HG02938 (cell line): ENCODE results near the gene PRKCB.

Experiments used
- ATAC-seq: cut with Tn5 transposase; IDR thresholded peaks from one replicate; pipeline ENCODE4 v1.9.1; 2021; ENCODE audit warnings: mild to moderate bottlenecking, moderate library complexity; ENCODE audit not compliant: unreplicated experiment

PRKCB gene

DNA sequence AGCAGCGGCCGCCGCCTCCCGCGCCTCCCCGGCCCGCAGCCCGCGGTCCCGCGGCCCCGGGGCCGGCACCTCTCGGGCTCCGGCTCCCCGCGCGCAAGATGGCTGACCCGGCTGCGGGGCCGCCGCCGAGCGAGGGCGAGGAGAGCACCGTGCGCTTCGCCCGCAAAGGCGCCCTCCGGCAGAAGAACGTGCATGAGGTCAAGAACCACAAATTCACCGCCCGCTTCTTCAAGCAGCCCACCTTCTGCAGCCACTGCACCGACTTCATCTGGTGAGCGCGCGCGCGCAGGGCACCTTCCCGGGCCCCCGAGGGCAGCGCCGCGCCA, 258 bp downstream of the PRKCB start:
- ATAC-seq, result peak; percentile 14

DNA sequence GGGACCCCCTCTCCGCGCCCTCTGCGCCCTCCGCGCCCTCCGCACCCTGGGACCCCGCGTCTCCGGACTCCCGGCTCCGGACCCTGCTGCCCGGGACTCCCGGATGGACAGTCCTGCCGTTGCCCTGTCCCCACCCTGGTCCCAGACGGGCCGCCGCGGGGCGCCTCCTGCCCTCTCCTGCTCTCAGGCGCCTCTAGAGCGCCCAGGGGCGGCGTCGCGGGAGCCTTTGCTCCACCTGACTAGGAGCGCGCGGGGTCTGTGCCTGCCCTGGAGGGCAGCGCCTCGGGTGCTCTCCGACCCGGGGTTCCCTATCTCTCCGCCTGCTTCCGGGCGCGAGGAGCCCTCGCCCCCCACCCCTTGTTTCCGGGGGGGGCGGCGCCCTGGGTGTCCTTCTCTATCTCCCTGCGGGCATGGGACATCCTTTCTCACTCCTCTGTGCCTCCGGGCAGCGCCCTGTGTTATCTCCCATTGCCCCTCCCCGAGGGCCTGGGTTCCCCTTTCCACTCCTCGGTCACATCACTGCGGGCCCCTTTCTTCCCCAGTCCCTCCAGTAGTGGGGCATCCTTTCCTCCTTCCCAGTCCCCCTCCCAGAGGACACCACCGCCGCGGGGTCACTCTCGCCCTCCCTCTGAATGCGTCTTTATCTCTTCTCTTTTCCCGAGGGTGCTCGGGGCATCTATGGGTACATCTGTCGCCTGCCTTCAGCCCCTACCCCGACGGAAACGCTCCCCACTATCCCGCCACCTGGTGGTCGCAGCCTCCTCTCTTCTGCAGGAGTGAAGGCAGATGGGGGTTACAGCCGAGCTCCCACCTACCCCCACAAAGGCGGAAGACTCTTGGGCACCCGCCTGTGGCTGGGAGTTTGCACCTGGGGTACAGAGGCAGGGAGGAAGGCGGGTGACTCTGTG, 875 bp downstream of the PRKCB start:
- peak; percentile 17 for ATAC-seq

DNA sequence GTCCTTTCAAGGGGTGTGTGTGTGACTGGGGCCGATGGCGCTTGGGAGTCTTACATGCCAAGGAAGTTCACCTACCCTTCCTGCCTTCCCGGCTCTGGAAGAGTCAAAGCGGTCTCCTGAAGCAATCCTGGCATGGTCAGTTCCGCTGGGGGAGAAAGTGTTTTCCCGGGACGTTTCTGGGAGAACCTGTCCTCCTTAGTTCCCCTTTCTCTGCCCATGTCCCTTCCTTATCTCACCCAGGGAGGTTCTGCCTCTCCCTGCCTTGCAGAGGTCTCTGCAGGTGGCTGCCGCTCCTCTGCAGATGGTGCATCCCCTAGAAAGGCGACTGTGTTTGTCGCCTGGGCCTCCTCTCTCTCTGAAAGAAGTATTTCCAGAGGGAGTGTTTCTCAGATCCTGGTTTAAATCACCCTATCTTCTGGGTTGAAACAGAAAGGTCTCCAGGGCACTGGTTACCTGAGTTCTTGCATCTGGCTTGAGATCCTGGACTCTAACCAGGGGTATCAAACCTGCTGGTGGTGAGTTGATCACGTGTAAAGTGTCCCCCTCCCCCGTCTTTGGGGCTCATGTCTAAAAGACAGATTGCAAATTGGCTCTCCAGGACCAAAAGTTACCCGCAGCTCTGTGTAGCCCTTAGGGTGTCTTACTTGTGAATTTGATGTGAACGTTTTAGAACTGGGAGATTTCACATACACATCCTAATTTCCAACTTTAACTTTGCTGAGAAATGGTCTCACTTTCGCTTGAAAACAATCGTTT, 1.9 kb downstream of the PRKCB start:
- no peak for ATAC-seq

DNA sequence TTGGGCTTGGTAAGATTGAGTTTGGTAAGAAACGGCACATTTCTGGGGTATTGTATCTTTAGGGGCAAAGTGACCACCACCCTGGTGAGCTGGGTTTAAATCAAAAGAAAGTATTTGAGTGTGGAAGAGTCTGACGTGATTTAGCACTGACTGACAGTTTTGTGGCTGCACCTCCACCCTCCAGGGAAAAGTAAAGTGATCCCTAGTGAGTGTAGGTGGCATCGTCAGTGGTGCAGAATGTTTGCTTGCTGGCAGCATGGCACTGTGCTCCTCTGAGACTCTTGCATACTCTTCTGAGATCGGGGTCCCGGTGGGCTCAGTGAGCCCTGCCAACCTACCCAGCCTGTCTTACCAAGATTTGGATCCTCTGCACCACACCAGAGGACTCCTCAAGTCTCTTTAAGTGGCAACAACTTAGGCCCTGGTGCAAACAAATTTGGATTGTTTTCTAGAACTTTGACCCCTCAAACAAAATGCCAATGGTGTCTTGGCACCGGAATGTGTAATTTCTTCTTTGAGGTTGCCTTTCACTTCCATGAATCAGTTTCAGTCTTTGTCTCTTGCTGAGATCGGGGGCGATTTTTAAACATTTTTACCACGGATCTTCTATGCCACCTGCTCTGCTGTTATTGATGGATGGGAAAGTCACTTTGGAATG, 2.8 kb downstream of the PRKCB start:
- ATAC-seq, result no peak

DNA sequence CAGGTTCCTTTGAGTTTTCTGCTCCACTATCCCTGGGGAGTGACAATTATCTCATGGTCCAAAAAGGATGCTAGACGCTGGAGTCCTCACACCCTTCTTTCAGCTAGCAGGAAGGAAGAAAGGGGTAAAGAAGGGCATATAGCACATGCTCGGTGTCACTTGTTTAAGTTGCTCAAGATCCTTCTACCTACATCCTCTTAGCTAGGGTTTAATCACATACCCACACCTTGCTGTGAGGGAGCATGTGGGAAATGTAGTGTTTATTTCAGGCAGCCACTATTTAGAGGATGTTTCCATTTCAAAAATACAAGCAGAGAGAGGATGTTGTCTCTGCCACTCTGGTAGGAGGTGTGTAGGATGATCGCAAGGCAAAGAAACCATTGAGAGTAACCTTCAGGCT, 4.5 kb downstream of the PRKCB start:
- no peak for ATAC-seq

DNA sequence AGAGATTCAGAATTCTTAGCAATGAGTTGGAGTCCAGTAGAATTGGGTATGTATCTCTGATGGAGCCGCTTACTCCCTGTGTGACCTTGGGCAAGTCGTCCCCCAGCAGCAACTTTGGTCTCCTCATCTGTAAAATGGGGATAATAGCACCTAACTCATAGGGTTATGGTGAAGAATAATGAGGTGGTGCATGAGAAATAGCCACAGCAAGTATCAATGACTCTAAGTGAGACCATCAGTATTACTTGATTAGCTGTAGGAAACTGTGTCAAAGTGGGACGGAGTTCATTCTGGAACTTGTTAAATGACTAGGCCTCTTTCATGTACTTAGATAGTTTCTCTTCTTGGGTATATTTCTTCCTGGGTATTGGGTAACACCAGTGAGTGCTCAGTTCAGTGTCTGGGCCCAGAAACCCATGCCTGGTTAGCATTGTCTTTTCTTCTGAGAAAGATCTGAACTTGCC, 6.4 kb downstream of the PRKCB start:
- peak; percentile 76 for ATAC-seq

DNA sequence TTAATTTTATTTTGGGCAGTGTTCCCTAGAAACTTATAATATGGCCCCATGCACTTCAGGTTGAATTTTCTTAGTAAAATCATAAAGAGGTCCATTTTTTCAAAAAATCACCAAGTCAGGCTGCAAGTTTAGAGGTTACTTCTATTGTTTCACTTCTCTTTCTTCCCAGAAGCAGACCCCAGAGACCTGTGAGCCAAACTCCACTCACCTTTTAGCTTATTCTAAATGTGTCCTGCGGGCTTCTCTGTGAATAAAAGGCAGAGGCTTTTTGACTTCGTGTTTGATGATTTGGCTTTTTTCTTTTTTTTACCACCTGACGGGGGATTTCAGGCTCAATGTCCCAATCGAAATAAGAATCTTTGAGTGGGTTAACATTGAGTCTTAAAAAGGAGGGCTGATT, 7.4 kb downstream of the PRKCB start:
- no peak for ATAC-seq

DNA sequence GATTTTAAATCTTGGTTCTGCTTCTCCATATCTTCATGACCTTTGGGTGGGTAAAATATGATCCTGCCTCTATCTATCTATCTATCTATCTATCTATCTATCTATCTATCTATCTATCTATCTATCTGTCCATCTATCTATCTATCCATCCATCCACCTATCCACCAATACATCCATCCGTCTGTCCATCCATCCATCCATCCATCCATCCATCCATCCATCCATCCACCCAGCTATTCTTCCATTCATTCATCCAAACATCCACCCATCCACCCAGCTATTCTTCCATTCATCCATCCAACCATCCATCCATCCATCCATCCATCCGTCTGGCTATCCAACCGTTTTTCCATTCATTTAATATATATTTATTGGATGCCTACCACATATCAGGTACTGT, 11.5 kb downstream of the PRKCB start:
- ATAC-seq, result no peak

DNA sequence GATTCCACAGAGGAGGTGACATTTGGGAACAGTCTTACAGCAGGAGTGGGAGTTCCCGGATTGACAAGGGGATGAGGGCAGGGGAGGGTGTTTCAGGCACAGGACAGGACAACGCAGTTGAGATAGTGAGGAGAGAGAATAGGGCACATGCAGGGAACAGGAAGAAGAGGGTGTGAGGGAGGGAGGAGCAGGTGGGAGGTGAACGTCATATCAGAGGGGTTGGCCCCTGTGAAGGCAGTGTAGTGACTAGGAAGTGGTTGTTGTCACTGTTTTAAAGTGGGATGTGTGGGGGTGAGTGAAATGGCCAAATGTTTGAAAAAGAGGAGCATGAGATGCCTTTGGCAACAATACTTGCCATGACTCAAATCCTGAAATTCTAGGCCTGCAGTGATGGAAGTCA, 12.2 kb downstream of the PRKCB start:
- ATAC-seq, result no peak

DNA sequence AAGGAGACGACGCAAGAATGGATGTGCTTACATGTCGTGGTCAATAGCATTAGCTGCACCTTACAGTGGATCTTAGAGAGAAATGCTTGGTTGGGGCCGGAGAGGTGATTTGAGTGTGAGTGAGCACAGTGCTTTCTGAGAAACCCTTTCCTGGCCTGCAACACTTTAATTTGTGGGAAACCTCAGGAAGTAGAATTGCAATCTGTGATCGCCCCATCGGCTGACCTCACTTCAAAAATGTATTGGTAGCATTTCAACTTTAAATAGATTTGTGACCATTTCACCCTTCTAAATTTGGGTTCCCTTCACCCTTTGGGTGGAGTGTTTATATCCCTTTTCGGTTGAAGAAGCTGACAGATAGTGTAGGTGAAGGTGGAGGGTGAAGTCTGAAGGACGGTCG, 13.2 kb downstream of the PRKCB start:
- no peak for ATAC-seq

DNA sequence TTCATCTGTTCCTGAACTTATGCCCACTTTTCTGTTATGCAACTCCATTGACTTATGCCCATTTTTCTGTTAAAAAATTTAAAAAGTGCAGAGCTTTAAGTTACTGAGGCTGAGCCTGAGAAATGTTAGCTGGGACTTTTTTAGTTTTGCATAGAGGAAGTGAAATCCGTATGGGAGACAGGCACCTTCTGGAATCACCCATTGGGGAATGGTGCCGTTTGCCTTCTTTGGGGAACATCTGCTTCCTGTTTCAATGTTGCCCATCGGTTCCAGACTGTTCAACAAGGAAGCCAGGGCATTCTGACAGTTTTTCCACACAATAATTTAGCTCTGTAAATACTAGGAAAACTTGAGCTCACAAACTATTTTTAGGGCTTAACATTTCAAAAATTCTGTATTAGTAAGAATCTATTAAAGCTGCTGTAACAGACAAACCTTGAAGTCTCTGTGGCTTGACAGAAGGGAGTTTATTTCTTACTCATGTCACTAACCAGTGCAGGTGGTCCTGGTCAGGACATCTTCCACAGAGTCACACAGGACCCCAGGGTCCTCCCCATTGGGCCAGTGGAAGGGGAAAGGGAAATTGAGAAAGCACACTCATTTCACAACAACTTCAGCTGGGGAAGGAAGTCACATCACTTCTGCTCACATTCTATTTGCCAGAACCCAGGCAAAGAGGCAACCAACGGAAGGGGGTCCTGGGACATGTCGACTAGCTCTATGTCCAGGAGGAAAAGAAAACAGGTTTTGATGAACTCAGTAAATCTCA, 17.2 kb downstream of the PRKCB start:
- ATAC-seq, result no peak

DNA sequence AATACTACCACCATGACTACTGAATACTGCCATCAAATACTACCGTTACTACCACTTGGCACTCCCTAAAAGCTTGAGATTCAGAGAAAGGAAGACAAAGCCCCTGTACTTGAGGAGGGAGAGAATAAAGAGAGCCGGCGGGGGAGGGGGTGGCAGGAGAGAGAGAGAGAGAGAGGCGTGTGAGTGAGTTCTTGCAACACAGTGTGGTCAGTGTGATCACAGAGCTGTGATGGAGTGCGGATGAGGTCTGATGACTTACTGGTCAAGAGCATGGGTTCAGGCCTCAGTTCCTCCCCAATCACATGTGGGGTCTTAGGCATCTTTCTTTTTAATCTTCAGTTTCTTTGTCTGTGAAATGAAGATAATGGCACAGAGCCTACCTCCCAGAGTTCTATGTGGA, 19.2 kb downstream of the PRKCB start:
- ATAC-seq, result no peak

DNA sequence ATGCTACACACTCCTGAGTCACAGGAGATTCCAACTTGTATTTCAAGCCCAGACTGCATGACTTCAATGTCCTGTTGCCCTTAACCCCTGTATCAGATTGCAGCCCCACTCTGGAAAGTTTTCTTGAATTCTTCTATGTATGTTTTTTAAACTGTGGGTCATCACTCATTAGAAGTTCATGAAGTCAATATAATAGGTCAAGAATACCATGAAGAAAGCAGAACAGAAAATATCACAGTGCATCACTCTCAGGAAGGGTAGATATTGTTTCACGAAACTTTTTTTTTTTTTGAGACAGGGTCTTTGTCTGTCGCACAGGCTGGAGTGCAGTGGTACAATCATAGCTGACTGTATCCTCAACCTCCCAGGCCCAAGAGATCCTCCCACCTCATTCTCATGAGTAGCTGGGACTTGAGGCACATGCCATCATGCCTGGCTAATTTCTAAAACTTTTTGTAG, 20.5 kb downstream of the PRKCB start:
- ATAC-seq, result no peak

DNA sequence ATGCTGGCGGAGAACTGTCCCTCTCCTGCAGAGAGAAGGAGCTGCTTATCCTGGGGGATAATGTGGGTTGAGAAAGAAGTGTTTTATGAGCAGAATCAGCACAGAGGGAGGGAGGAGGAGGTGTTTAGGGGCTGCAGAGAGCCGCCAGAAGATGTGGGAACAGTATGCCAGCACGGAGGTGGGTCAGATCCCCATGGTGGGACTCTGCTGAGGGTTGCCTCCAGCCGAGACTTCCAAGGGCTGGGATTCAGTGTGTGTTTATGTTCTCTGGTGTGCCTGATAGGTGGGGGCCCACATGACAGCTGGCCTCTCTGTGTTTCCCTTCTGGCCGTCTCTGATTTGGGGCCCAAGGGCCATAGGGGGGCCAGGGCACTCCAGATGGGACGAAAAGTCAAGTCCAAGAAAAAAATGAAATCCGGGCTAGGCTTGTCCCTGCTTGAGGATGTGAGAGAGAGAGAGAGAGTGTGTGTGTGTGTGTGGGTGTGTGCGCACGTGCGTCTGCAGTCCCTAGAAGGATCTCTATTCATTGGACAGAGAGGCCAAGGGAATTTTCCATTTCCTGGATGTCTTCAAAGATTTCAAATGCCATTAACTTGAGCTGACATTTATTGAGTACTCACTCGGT, 21.6 kb downstream of the PRKCB start:
- no peak for ATAC-seq

DNA sequence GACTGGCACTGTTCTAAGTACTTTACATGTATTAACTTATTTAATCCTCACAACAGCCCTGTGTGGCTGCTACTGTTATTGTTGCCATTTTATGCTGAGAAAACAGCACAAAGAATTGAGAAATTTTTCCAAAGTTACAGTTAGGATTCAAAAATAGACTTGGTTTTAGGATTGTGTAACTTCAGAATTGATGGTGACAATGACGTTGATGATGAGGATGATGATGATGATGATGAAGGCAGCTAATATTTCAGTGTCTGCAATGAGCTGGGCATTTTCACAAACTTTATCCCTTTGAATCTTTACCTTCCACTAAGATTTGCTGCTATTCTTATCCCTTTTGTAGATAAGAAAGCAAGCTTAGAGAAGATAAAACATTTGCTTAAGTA, 22.1 kb downstream of the PRKCB start:
- no peak for ATAC-seq

DNA sequence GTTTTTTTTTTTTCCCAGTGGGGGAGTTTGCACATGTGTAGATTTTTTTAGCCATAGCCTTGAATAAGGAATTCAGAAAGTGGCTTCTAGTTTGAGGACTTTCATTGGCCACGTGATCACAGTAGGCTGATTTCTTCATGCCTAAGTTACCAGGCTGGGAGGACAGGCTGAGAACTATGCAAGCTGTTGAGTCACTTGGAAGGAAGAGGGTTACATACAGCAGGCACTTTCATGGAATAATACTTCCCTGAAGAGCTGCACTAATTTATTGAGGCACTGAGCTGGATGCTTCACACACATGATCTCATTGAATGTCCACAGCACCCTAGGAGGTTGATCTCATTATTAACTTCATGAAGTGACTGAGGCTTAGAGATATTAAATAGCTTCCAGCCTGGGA, 22.8 kb downstream of the PRKCB start:
- ATAC-seq, result no peak

DNA sequence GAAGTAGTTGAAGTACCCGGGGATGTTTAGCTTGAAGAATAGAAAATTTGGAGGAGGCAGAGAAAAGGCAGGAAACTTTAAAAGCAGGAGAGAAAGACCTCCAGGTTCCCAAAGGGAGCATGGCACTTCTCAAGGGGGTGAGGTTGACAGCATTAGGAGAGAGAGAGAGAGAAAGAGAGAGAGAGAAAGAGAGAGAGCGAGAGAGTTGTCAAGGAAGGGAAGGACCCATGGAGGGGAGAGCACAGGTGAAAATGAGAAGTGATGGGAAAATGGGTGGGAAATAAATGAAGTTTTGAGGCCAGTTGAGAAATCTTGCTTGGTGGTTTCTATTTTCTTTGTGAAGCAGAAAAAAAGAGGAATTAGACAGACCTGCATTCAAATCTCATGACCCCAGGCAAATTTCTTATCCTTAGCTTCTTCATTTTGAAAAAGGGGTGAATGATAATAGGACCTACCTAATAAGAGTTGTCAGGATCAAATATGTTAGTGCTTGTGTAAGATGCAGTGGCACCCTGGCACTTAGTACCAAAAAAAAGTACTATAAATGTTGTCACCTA, 24.0 kb downstream of the PRKCB start:
- no peak for ATAC-seq

DNA sequence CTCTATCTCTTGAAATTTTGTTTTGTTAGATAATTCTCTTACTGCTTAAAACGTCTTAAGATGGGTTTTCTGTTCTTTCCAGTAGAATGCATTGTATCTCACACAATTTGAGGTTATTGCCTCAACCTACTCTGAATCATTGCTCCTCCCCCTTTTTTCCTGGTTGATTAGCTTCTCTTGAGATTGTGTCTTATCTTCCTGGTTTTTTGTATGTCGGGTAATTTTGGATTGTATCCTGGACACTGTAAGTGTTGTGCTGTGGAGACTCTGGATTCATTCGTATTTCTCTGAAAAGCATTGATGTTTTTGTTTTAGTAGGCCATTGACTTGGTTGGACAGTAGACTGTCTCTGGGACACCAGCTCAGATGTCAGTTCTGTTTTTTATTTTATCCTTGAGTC, 26.1 kb downstream of the PRKCB start:
- ATAC-seq, result no peak

DNA sequence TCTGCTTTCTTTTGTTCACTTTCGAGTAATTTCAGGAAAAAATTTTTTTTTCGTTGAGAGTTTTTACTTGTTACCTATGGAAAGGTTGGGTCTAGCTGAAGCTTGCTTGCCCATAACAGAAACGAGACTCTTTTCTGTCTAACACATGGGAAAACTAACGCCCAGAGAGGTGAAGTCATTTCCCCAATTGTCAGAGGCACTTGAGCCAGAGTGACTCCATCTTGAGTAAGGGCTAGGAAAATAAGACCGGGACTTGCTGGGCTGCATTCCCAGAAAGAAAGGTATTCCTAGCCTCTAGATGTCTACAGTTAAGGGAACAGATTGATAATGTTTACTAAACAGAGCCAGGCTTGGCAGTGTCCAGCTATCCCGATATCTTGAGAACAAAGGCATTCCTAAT, 26.8 kb downstream of the PRKCB start:
- no peak for ATAC-seq
